ENCODE measurements around the gene MAP1LC3B2.

The MAP1LC3B2 gene

GRCh38 chr12:116616536-116617248 is 57.5 kb downstream of the MAP1LC3B2 start:
- DNase-seq, result no peak

- no peak for DNase-seq
Observed at GRCh38 chr12:116619246-116619645, 60.1 kb downstream of the MAP1LC3B2 start.

- no peak for DNase-seq
Observed at GRCh38 chr12:116620124-116620491, 60.9 kb downstream of the MAP1LC3B2 start.

GRCh38 chr12:116620492-116621191 is 61.5 kb downstream of the MAP1LC3B2 start:
- no peak for DNase-seq

GRCh38 chr12:116621194-116621593 is 62.0 kb downstream of the MAP1LC3B2 start:
- no peak for DNase-seq

- DNase-seq, result no peak
Observed at GRCh38 chr12:116624516-116624915, 65.3 kb downstream of the MAP1LC3B2 start.

- DNase-seq, result no peak
Observed at GRCh38 chr12:116626153-116626552, 67.0 kb downstream of the MAP1LC3B2 start.

Data from eye (tissue), 1 donor.